Fibroblast of skin of back (primary cell): Measurements from ENCODE around the gene GPR33.
"Not testable (repeated sequence)": the region's sequence is repeated elsewhere in the genome, so short reads cannot be mapped to it uniquely, and the experiment has no call there.

Experiments used
- DNase-seq: peaks from one replicate; pipeline ENCODE4 v3.0.0-alpha.2; 2013

GPR33 gene

DNA sequence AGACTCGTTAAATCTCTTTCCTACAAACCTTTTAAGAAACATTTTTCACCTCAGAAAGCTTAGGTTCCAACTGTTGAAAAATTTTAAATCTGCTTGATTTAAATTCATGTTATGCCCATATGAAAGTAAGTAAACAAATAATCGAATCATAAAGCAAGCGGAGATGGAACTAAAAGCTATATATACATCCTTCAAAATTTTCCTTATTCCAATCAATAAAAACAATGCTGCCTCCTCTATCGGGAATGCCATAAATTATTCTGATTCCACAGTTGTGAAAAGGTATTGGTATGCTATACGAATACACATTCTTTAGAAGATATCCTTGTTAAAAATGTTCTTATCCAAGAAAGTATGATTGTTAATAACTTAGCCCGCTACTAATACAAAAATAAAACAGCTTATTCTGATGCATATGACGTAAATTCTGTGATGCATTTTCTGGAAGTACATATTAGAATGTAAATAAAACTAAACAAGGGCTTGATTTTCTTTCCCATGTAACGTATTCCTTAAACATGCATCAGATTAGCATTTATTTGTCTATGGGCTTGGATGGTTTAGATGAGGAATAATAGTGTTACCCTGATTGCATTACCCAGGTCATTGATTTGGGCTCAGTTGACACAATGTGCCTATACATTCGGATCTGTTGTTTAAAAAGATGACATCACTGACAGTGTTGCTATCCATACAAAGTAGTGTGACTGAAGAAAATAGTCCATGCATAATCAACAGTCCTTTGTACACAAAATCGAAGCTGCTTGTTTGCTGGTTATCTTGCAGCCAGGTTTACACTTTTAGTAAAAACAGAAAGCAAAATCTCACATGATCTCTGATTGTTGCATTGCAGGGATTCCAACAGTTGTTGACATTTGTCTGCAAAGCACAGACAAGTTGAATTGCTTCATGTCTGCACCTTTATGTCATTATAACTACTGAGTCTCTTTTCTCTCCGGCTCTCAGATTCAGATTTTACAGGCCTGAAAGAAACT is 29.9 kb downstream of the GPR33 start:
- DNase-seq = no peak

- DNase-seq = peak; percentile 94
Observed at GRCh38 chr14:31456841-31457664, 30.8 kb downstream of the GPR33 start, which contains the start of gene DTD2. Gene DTD2 (minus strand): TSS chr14:31457506. CDS start chr14:31457393, 113 bp downstream.

DNA sequence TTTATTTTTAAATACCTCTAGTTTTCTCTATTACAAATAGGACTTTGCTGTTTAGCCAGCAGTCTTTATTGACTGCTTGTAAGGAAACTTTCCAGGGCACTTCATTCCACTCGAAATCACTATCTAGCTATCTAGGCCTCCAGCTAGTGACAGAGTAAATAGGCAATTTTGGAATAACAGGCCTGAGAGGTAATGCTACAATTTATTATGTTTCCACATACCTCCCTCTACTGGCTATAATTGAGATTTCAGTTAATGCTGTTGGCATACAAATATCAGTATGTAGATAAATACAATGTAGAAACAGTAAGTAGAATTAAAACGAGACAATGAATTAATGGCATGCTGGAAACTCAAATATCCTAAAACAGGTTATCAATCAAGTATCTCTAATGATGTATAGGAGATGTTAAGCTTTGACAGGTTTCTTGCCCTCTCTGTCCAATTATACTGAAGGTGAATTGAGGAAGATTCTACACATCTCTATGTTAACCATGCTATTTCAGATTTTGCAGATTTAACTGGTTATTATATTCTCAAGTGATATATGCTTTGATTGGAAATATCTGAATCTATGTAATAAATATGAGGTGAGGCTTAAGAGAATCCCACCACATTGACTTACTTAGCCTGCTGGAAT is 37.7 kb downstream of the GPR33 start:
- peak; percentile 37 for DNase-seq

DNA sequence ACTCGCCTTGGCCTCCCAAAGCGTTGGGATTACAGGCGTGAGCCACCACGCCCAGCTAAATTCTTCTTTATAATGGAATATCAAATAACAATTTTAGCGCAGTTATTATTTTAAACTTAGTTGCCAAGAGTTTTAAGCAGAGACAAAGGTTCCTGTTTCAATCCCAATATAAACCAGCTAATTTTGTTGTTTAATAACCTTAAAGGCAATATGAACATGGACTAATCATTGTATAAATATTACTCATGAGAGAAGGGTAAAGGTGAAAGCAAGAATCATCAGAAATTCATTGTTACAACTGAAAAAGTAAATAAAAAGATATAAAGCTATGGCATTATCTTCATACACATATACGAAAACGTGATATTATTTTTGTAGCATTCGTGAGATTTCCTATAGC is 38.7 kb downstream of the GPR33 start:
- DNase-seq = no peak

DNA sequence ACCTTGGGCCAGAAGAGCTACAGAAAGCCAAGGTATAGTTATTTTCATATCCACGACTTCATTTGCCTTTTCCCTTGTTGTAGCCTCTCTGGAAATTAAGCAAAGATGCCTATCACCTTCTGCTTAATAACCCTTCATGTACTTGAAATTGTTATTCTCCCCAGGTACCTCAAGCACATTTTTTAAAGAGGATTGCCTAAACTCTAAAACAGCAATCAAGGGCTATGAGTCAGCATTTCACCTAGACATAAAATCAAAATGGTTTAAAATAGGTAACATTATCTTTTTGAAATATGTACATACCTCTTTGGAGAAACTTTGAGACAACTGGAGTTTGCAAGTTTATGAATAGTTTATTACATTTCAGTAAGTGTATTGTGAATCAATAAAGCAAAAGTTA is 42.1 kb downstream of the GPR33 start:
- DNase-seq = no peak

- no peak for DNase-seq
Observed at GRCh38 chr14:31442284-31442683, 45.6 kb downstream of the GPR33 start.

- peak; percentile 71 for DNase-seq
Observed at GRCh38 chr14:31441273-31442111, 46.3 kb downstream of the GPR33 start.

DNA sequence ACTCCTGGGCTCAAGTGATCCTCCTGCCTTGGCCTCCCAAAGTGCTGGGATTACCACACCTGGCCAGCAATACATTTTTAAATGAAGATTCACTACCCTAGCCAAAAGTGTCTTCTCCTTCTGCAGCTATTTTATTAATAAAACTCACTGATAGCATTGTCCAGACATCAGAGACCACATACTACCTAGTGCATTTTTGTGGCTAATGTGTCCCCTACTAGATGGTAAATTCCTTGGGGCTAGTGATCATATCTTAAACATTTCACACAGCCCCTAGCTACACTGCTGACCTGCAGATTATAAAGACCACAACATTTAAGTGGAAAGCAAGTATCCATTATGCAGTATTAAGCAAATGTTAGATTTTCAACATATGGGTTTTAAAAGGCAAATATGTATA is 47.6 kb downstream of the GPR33 start:
- DNase-seq = no peak

DNA sequence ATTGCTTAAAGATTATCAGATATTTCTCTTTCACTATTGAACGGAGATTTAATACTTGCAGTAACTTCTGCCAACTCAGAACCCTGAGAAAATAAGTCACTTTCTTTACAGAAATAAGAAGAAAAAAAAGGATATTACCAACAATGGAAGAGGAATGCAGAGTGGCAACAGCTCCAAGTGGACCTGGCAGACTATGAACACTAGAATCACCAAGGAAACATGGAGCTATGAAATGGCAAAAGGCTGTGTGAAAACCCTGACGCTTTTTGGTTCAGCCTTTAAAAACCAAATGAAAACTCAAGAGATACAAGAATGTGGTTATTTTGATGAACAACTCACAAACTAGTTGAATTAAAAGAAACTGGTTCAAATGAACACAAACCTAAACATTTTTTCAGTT is 48.3 kb downstream of the GPR33 start:
- no peak for DNase-seq

DNA sequence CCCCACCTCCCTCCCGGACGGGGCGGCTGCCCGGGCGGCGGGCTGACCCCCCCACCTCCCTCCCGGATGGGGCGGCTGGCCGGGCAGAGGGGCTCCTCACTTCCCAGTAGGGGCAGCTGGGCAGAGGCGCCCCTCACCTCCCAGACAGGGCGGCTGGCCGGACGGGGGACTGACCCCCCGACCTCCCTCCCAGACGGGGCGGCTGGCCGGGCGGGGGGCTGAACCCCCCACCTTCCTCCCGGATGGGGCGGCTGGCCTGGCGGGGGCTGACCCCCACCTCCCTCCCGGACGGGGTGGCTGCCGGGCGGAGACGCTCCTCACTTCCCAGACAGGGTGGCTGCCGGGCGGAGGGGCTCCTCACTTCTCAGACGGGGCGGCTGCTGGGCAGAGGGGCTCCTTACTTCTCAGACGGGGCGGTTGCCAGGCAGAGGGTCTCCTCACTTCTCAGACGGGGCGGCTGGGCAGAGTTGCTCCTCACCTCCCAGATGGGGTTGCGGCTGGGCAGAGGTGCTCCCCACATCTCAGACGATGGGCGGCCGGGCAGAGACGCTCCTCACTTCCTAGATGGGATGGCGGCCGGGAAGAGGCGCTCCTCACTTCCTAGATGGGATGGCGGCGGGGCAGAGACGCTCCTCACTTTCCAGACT is 50.7 kb downstream of the GPR33 start:
- DNase-seq = not testable (repeated sequence)

GRCh38 chr14:31435276-31435675 is 52.6 kb downstream of the GPR33 start:
- no peak for DNase-seq
